Left ventricle myocardium inferior (tissue), 1 donor: ENCODE results near the gene PTPRN2. TPM values are rescaled to one million over a fixed set of nuclear protein-coding genes. Genes with fewer than 3 reads are reported as not detected.

ENCODE experiments used
- DNase-seq: peaks from one replicate; pipeline ENCODE4 v3.0.0-alpha.2; 2020
- H3K27ac ChIP-seq: fragments of 200-600 bp; replicated peaks from 2 replicates; pipeline ENCODE4 v1.8.0; 2021
- H3K27me3 ChIP-seq: fragments of 200-600 bp; 2 replicates; pipeline ENCODE4 v1.8.0; 2021; ENCODE audit warnings: low read depth
- H3K36me3 ChIP-seq: fragments of 200-600 bp; 2 replicates; pipeline ENCODE4 v1.8.0; 2021
- H3K4me1 ChIP-seq: fragments of 200-600 bp; 2 replicates; pipeline ENCODE4 v1.8.0; 2021
- H3K4me3 ChIP-seq: fragments of 200-600 bp; 2 replicates; pipeline ENCODE4 v1.8.0; 2021; ENCODE audit warnings: mild to moderate bottlenecking, moderate library complexity
- H3K9me3 ChIP-seq: fragments of 200-600 bp; replicated peaks from 2 replicates; pipeline ENCODE4 v1.8.0; 2021
- CTCF ChIP-seq: fragments of 200-600 bp; IDR thresholded peaks from 2 replicates; pipeline ENCODE4 v1.8.0; 2021; ENCODE audit warnings: antibody characterized with exemption, mild to moderate bottlenecking, borderline replicate concordance
- intact Hi-C: fragments of 100-400 bp; cut with micrococcal nuclease; formaldehyde crosslinking; loops from one replicate; pipeline ENCODE4 v1.11.0; 2022
- total RNA-seq: library from RNA; stranded (reverse); fragmentation: NEBNext Ultra II Directional; extraction: Animal tissue kit (Norgen Biotek cat#: 25700); gene quantifications from one replicate; pipeline ENCODE4 v1.2.1, GENCODE V29; 2021
- donor health status: DM: no; HTN: yes; CAD: no; lungs with severe emphysema.

Gene PTPRN2
- total RNA-seq, 1 donor from 2014 or later = 1.3 TPM

GRCh38 chr7:157520249-157520648 is 1067.4 kb downstream of the PTPRN2 start:
- H3K27me3 ChIP-seq = peaks cover 80% of the 10 kb centered on the region
- intact Hi-C loops = no loop called here
- DNase-seq = no peak
- H3K36me3 ChIP-seq = no peaks in the 10 kb centered on the region
- H3K4me3 ChIP-seq = no peak overlapping the region
- no peak overlapping the region for H3K27ac ChIP-seq
- H3K4me1 ChIP-seq = no peaks in the 10 kb centered on the region
- H3K9me3 ChIP-seq = no peaks in the 10 kb centered on the region
- no peak for TF ChIP-seq CTCF

GRCh38 chr7:157519798-157520244 is 1067.8 kb downstream of the PTPRN2 start:
- intact Hi-C loops = no loop called here
- Histone ChIP-seq H3K4me3 (no peak overlapping the region), H3K36me3 (no peaks in the 10 kb centered on the region), H3K9me3 (no peaks in the 10 kb centered on the region), H3K27me3 (peaks cover 82% of the 10 kb centered on the region), H3K27ac (no peak overlapping the region), H3K4me1 (no peaks in the 10 kb centered on the region)
- TF ChIP-seq CTCF = no peak
- DNase-seq = no peak

- no peak for DNase-seq
- Histone ChIP-seq H3K4me3 (no peak overlapping the region), H3K9me3 (no peaks in the 10 kb centered on the region), H3K4me1 (no peaks in the 10 kb centered on the region), H3K27me3 (peaks cover 82% of the 10 kb centered on the region), H3K36me3 (no peaks in the 10 kb centered on the region), H3K27ac (no peak overlapping the region)
- TF ChIP-seq CTCF = no peak
- intact Hi-C loops = no loop called here
Observed at GRCh38 chr7:157519246-157519645, 1068.4 kb downstream of the PTPRN2 start.

GRCh38 chr7:157518514-157519175 is 1069.0 kb downstream of the PTPRN2 start:
- intact Hi-C loops = no loop called here
- Histone ChIP-seq H3K4me1 (no peaks in the 10 kb centered on the region), H3K4me3 (no peak overlapping the region), H3K27ac (no peak overlapping the region), H3K36me3 (no peaks in the 10 kb centered on the region), H3K27me3 (peaks cover 82% of the 10 kb centered on the region), H3K9me3 (peaks cover under 1% of the 10 kb centered on the region)
- no peak for DNase-seq
- TF ChIP-seq CTCF = no peak

GRCh38 chr7:157517782-157518513 is 1069.7 kb downstream of the PTPRN2 start:
- DNase-seq = no peak
- Histone ChIP-seq H3K27ac (no peak overlapping the region), H3K4me1 (no peaks in the 10 kb centered on the region), H3K27me3 (peaks cover 78% of the 10 kb centered on the region), H3K4me3 (no peak overlapping the region), H3K9me3 (peaks cover 7% of the 10 kb centered on the region), H3K36me3 (no peaks in the 10 kb centered on the region)
- no peak for TF ChIP-seq CTCF
- intact Hi-C loops = no loop called here
